H9 (cell line): ENCODE results near the gene AGT. TPM values are rescaled to one million over a fixed set of nuclear protein-coding genes. Genes with fewer than 3 reads are reported as not detected.

ENCODE experiments used
- DNase-seq: peaks from one replicate; pipeline ENCODE4 v3.0.0-alpha.2; 2017
- H2AFZ ChIP-seq: one replicate; pipeline ENCODE4 v1.6.1; 2013; ENCODE audit warnings: mild to moderate bottlenecking, low read length, control low read depth, moderate library complexity
- H2AK5ac ChIP-seq: 2 replicates; pipeline ENCODE4 v1.6.1; 2013; ENCODE audit warnings: low read length, control low read depth, mixed read lengths; ENCODE audit not compliant: insufficient read length
- H2BK120ac ChIP-seq: one replicate; pipeline ENCODE4 v1.6.1; 2013; ENCODE audit warnings: low read depth, mild to moderate bottlenecking, low read length, control low read depth, inconsistent platforms; ENCODE audit not compliant: poor library complexity, severe bottlenecking
- H2BK12ac ChIP-seq: 2 replicates; pipeline ENCODE4 v1.6.1; 2013; ENCODE audit warnings: low read length, control low read depth, mixed read lengths, low read depth; ENCODE audit not compliant: insufficient read length
- H2BK15ac ChIP-seq: 2 replicates; pipeline ENCODE4 v1.6.1; 2013; ENCODE audit warnings: low read depth, low read length, control low read depth
- H2BK20ac ChIP-seq: one replicate; pipeline ENCODE4 v1.6.1; 2013; ENCODE audit warnings: low read depth, mild to moderate bottlenecking, low read length, control low read depth, inconsistent platforms; ENCODE audit not compliant: poor library complexity, severe bottlenecking
- H2BK5ac ChIP-seq: 2 replicates; pipeline ENCODE4 v1.6.1; 2013; ENCODE audit warnings: low read length, control low read depth, mixed read lengths; ENCODE audit not compliant: insufficient read length
- H3K14ac ChIP-seq: 2 replicates; pipeline ENCODE4 v1.6.1; 2013; ENCODE audit warnings: low read length, control low read depth; ENCODE audit not compliant: insufficient read depth
- H3K18ac ChIP-seq: 2 replicates; pipeline ENCODE4 v1.6.1; 2013; ENCODE audit warnings: low read depth, mild to moderate bottlenecking, mixed read lengths, low read length, control low read depth; ENCODE audit not compliant: insufficient read length
- H3K23ac ChIP-seq: 2 replicates; pipeline ENCODE4 v1.6.1; 2013; ENCODE audit warnings: low read length, control low read depth, mixed read lengths, low read depth; ENCODE audit not compliant: insufficient read length
- H3K23me2 ChIP-seq: 2 replicates; pipeline ENCODE4 v1.6.1; 2013; ENCODE audit warnings: low read depth, mild to moderate bottlenecking, mixed read lengths, low read length, control low read depth; ENCODE audit not compliant: insufficient read length, poor library complexity, severe bottlenecking
- H3K27ac ChIP-seq: 2 replicates; pipeline ENCODE4 v1.5.1; 2013; ENCODE audit warnings: low read length, control low read depth, mixed read lengths, low read depth; ENCODE audit not compliant: insufficient read length
- H3K27me3 ChIP-seq: 2 replicates; pipeline ENCODE4 v1.6.1; 2013; ENCODE audit warnings: low read length, control low read depth, inconsistent platforms; ENCODE audit not compliant: insufficient read depth
- H3K4ac ChIP-seq: 2 replicates; pipeline ENCODE4 v1.6.1; 2013; ENCODE audit warnings: low read depth, mild to moderate bottlenecking, control low read depth, inconsistent platforms, low read length, moderate library complexity
- H3K4me1 ChIP-seq: 2 replicates; pipeline ENCODE4 v1.6.1; 2013; ENCODE audit warnings: low read length, control low read depth, inconsistent platforms; ENCODE audit not compliant: insufficient read depth
- H3K4me2 ChIP-seq: 2 replicates; pipeline ENCODE4 v1.6.1; 2013; ENCODE audit warnings: low read length, control low read depth, mixed read lengths; ENCODE audit not compliant: insufficient read length, insufficient read depth
- H3K56ac ChIP-seq: 2 replicates; pipeline ENCODE4 v1.6.1; 2013; ENCODE audit warnings: low read depth, mild to moderate bottlenecking, mixed read lengths, low read length, control low read depth; ENCODE audit not compliant: insufficient read length
- H3K79me1 ChIP-seq: 2 replicates; pipeline ENCODE4 v1.6.1; 2013; ENCODE audit warnings: low read depth, mild to moderate bottlenecking, moderate library complexity, low read length, control low read depth, inconsistent platforms; ENCODE audit not compliant: insufficient read depth, poor library complexity, severe bottlenecking
- H3K79me2 ChIP-seq: 2 replicates; pipeline ENCODE4 v1.6.1; 2013; ENCODE audit warnings: low read length, control low read depth, inconsistent platforms; ENCODE audit not compliant: insufficient read depth
- H3K9ac ChIP-seq: 2 replicates; pipeline ENCODE4 v1.6.1; 2013; ENCODE audit warnings: low read length, control low read depth, mixed read lengths; ENCODE audit not compliant: insufficient read length; ENCODE audit errors: extremely low read depth
- H3K9me3 ChIP-seq: one replicate; pipeline ENCODE4 v1.6.1; 2013; ENCODE audit warnings: low read depth, low read length, inconsistent platforms; ENCODE audit not compliant: control insufficient read depth
- H3T11ph ChIP-seq: one replicate; pipeline ENCODE4 v1.6.1; 2013; ENCODE audit warnings: mild to moderate bottlenecking, low read length, control low read depth, inconsistent platforms
- H4K20me1 ChIP-seq: one replicate; pipeline ENCODE4 v1.6.1; 2013; ENCODE audit not compliant: control insufficient read depth, insufficient read length, insufficient read depth
- H4K5ac ChIP-seq: 2 replicates; pipeline ENCODE4 v1.6.1; 2013; ENCODE audit warnings: low read depth, mild to moderate bottlenecking, mixed read lengths, low read length, control low read depth; ENCODE audit not compliant: insufficient read length
- H4K8ac ChIP-seq: replicated peaks from 2 replicates; pipeline ENCODE4 v1.6.1; 2013; ENCODE audit warnings: low read length, control low read depth, mixed read lengths, low read depth; ENCODE audit not compliant: insufficient read length
- H4K91ac ChIP-seq: 2 replicates; pipeline ENCODE4 v1.6.1; 2013; ENCODE audit warnings: low read depth, mild to moderate bottlenecking, moderate library complexity, mixed read lengths, low read length, control low read depth; ENCODE audit not compliant: insufficient read length
- H3K27ac Mint-ChIP-seq, 3 experiments: 2 replicates in 2 of 3; 3 replicates in 1 of 3; pipeline ENCODE4 v1.8.0; 2020 to 2021; ENCODE audit warnings: mixed read lengths in 3 of 3, mild to moderate bottlenecking in 1 of 3, moderate library complexity in 1 of 3
- H3K27me3 Mint-ChIP-seq: 2 replicates; pipeline ENCODE4 v1.8.0; 2021; ENCODE audit warnings: low read depth, mild to moderate bottlenecking, moderate library complexity, mixed read lengths
- H3K36me3 Mint-ChIP-seq, 3 experiments: 2 replicates in 2 of 3; 3 replicates in 1 of 3; pipeline ENCODE4 v1.8.0; 2020 to 2021; ENCODE audit warnings: low read depth in 3 of 3, mixed read lengths in 3 of 3; ENCODE audit not compliant: insufficient read depth in 1 of 3
- H3K4me1 Mint-ChIP-seq, 2 experiments: 2 replicates each; pipeline ENCODE4 v1.8.0; 2020; ENCODE audit warnings: mixed read lengths in 2 of 2
- H3K4me3 Mint-ChIP-seq, 2 experiments: 2 replicates in 1 of 2; 3 replicates in 1 of 2; pipeline ENCODE4 v1.8.0; 2020 to 2021; ENCODE audit warnings: mild to moderate bottlenecking in 2 of 2, mixed read lengths in 2 of 2, moderate library complexity in 1 of 2
- H3K9me3 Mint-ChIP-seq, 2 experiments: 2 replicates in 1 of 2; 3 replicates in 1 of 2; pipeline ENCODE4 v1.8.0; 2020; ENCODE audit warnings: mild to moderate bottlenecking in 2 of 2, mixed read lengths in 2 of 2, moderate library complexity in 1 of 2
- CTCF ChIP-seq: fragments of 200-600 bp; sonication (generic); conservative IDR thresholded peaks from 3 replicates; pipeline ENCODE4 v1.8.0; 2021; ENCODE audit warnings: antibody characterized with exemption, mild to moderate bottlenecking
- WGBS: extraction: QIAGEN DNeasy Blood & Tissue Kit; methylation state at CpG from one replicate; pipeline ENCODE4 v1.1.7; 2013; ENCODE audit warnings: missing lambda C conversion rate, low lambda C conversion rate, mixed read lengths; ENCODE audit not compliant: insufficient read length; ENCODE audit errors: extremely low coverage; 5-methylcytosine and 5-hydroxymethylcytosine counted together
- total RNA-seq: library from RNA; stranded (reverse); gene quantifications from 2 replicates; pipeline ENCODE4 v1.2.1, GENCODE V29; 2021

The AGT gene
- total RNA-seq, 1 experiment from 2014 or later: not detected

- Histone ChIP-seq H4K5ac (no peak overlapping the region), H4K8ac (no peak overlapping the region), H2AFZ (no peak overlapping the region), H3T11ph (no peak overlapping the region), H3K79me2 (no peaks in the 10 kb centered on the region), H3K18ac (no peak overlapping the region), H2AK5ac (no peak overlapping the region), H3K4ac (no peak overlapping the region), H3K56ac (no peak overlapping the region), H3K14ac (no peak overlapping the region), H3K79me1 (no peaks in the 10 kb centered on the region), H2BK20ac (no peak overlapping the region), H3K23ac (no peak overlapping the region), H2BK120ac (no peak overlapping the region), H3K4me2 (no peak overlapping the region), H3K27ac (no peak overlapping the region), H2BK5ac (no peak overlapping the region), H2BK12ac (no peak overlapping the region), H4K20me1 (no peaks in the 10 kb centered on the region), H3K23me2 (no peaks in the 10 kb centered on the region), H4K91ac (no peak overlapping the region), H3K4me1 (no peaks in the 10 kb centered on the region), H3K27me3 (no peaks in the 10 kb centered on the region), H3K9ac (no peak overlapping the region), H2BK15ac (no peak overlapping the region), H3K9me3 (no peaks in the 10 kb centered on the region)
- Mint-ChIP-seq H3K4me1 (no peaks in the 10 kb centered on the region), H3K4me3 (no peak overlapping the region), H3K27ac (no peak overlapping the region), H3K36me3 (peaks cover 28 to 72% (median 69%) of the 10 kb centered on the region in 3 experiments; a peak in 6 of 7 replicates), H3K9me3 (no peaks in the 10 kb centered on the region), H3K27me3 (no peaks in the 10 kb centered on the region)
- WGBS: no CpG with 5 or more reads among the region's 3 CpGs
- no peak for DNase-seq
- TF ChIP-seq CTCF: no peak
Observed at GRCh38 chr1:230679192-230679591, 34.7 kb downstream of the AGT start.
